ENCODE data around the gene KNL1. TPM values are rescaled to one million over a fixed set of nuclear protein-coding genes. Genes with fewer than 3 reads are reported as not detected.

KNL1 gene
- total and polyA plus RNA-seq, 2 donors (not counting 1 experiment from before 2014, with no cell fraction given): 3.9 to 5.0 TPM

DNA sequence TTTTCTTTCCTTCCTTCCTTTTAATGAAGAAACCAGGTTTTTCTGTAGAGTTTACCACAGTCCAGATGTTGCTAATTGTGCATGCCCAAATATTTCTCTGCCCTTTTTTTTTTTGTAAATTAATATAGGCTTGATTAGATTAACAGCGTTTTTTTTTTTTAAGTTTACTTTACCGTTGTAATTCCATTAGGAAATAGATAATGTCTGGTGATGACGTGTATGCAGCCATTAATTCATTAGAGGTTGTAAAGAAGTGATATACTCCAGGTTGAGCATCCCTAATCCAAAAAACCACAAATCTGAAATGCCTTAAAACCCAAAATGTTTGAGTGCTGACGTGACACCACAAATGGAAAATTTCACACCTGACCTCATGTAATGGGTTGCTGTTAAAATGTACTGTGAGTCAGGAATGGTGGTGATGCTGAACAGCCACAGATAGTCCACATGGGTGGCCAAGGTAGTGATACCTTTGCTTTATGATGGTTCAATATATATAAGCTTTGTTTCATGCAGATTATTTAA is 43.2 kb downstream of the KNL1 start:
- H3K79me2 ChIP-seq (ENCODE audit: control insufficient read depth, insufficient read depth, low read length): no peaks in the 10 kb centered on the region
- no peak overlapping the region for H2AFZ ChIP-seq (ENCODE audit: low read length)
- no peaks in the 10 kb centered on the region for H3K9me3 ChIP-seq (ENCODE audit: control insufficient read depth, insufficient read depth, low read depth, low read length)
- no peaks in the 10 kb centered on the region for H3K27me3 ChIP-seq (ENCODE audit: control insufficient read depth, insufficient read depth, low read length)
- no peak overlapping the region for H3K9ac ChIP-seq (ENCODE audit: insufficient read depth, low read length)
- no peaks in the 10 kb centered on the region for H3K4me1 ChIP-seq (ENCODE audit: control insufficient read depth, extremely low read depth, insufficient read depth, low read length)
- H3K36me3 ChIP-seq (ENCODE audit: control insufficient read depth, insufficient read depth, low read length): peaks cover 2% of the 10 kb centered on the region
- no peaks in the 10 kb centered on the region for H4K20me1 ChIP-seq (ENCODE audit: control insufficient read depth, extremely low read depth, insufficient read depth, low read length)
- no peak overlapping the region for H3K4me3 ChIP-seq (replicated peaks in 1 of 4; ENCODE audit: control extremely low read depth in 1 of 4, insufficient read depth in 1 of 4, low read depth in 3 of 4, low read length in 4 of 4)
- H3K27ac ChIP-seq (ENCODE audit: insufficient read depth, low read length): no peak overlapping the region
- H3K4me2 ChIP-seq (ENCODE audit: extremely low read depth, insufficient read depth, low read length): no peak overlapping the region
- TF ChIP-seq CTCF (conservative IDR thresholded peaks at IDR 0.05 in 1 of 2, IDR thresholded peaks at IDR 0.05 in 1 of 2; ENCODE audit: low read depth in 1 of 2, low read length in 2 of 2): no peak
- no peak for TF ChIP-seq EZH2 (IDR thresholded peaks at IDR 0.05; ENCODE audit: low read length, missing control alignments)
- peak in 1 of 2 donors; percentile 26 for DNase-seq (ENCODE audit: low read depth in 2 of 2)

DNA sequence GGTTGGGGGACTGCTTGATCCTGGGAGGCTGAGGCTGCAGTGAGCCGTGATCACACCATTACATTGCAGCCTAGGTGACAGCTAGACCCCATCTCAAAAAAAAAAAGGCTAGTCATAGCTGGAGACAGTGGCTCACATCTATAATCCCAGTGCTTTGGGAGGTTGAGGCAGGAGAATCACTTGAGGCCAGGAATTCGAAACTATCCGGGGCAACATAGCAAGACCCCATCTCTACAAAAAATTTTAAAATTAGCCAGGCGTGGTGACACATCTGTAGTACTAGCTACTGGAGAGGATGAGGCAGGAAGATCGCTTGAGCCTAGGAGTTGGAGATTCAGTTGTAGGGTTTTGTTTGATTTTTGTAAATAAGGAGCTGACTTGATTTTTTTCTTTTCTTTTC is 45.6 kb downstream of the KNL1 start:
- no peaks in the 10 kb centered on the region for H3K4me1 ChIP-seq (ENCODE audit: control insufficient read depth, extremely low read depth, insufficient read depth, low read length)
- no peak overlapping the region for H3K4me2 ChIP-seq (ENCODE audit: extremely low read depth, insufficient read depth, low read length)
- no peaks in the 10 kb centered on the region for H3K79me2 ChIP-seq (ENCODE audit: control insufficient read depth, insufficient read depth, low read length)
- no peaks in the 10 kb centered on the region for H4K20me1 ChIP-seq (ENCODE audit: control insufficient read depth, extremely low read depth, insufficient read depth, low read length)
- H3K27ac ChIP-seq (ENCODE audit: insufficient read depth, low read length): no peak overlapping the region
- no peak for DNase-seq (ENCODE audit: low read depth in 2 of 2)
- H3K27me3 ChIP-seq (ENCODE audit: control insufficient read depth, insufficient read depth, low read length): no peaks in the 10 kb centered on the region
- H3K4me3 ChIP-seq (replicated peaks in 1 of 4; ENCODE audit: control extremely low read depth in 1 of 4, insufficient read depth in 1 of 4, low read depth in 3 of 4, low read length in 4 of 4): no peak overlapping the region
- H3K9ac ChIP-seq (ENCODE audit: insufficient read depth, low read length): no peak overlapping the region
- H3K9me3 ChIP-seq (ENCODE audit: control insufficient read depth, insufficient read depth, low read depth, low read length): no peaks in the 10 kb centered on the region
- TF ChIP-seq CTCF (conservative IDR thresholded peaks at IDR 0.05 in 1 of 2, IDR thresholded peaks at IDR 0.05 in 1 of 2; ENCODE audit: low read depth in 1 of 2, low read length in 2 of 2): no peak
- no peak for TF ChIP-seq EZH2 (IDR thresholded peaks at IDR 0.05; ENCODE audit: low read length, missing control alignments)
- no peak overlapping the region for H2AFZ ChIP-seq (ENCODE audit: low read length)
- H3K36me3 ChIP-seq (ENCODE audit: control insufficient read depth, insufficient read depth, low read length): peaks cover 2% of the 10 kb centered on the region

DNA sequence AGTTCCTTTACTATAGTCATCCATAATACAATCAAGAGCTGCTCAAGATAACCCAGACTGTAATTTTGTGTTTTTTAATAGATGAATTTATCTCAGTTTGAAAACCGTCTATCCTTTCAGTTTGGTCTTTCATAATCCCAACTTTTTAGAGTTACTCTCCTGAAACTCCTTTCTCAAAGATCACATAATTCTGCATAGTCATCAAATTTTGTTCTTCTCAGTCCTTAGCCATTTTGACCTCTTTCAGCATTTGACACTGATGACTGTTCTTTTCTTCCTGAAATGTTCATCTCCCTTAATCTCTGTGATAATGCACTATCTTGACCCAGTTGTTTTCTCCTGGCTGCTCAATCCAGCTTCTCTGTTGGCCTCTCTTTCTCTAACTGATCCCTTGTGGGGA is 53.5 kb downstream of the KNL1 start:
- H3K9ac ChIP-seq (ENCODE audit: insufficient read depth, low read length): no peak overlapping the region
- H3K4me3 ChIP-seq (replicated peaks in 1 of 4; ENCODE audit: control extremely low read depth in 1 of 4, insufficient read depth in 1 of 4, low read depth in 3 of 4, low read length in 4 of 4): no peak overlapping the region
- DNase-seq (ENCODE audit: low read depth in 2 of 2): no peak
- no peak overlapping the region for H3K27ac ChIP-seq (ENCODE audit: insufficient read depth, low read length)
- no peaks in the 10 kb centered on the region for H3K79me2 ChIP-seq (ENCODE audit: control insufficient read depth, insufficient read depth, low read length)
- H2AFZ ChIP-seq (ENCODE audit: low read length): no peak overlapping the region
- H3K27me3 ChIP-seq (ENCODE audit: control insufficient read depth, insufficient read depth, low read length): no peaks in the 10 kb centered on the region
- no peaks in the 10 kb centered on the region for H4K20me1 ChIP-seq (ENCODE audit: control insufficient read depth, extremely low read depth, insufficient read depth, low read length)
- peaks cover 1% of the 10 kb centered on the region for H3K36me3 ChIP-seq (ENCODE audit: control insufficient read depth, insufficient read depth, low read length)
- H3K4me1 ChIP-seq (ENCODE audit: control insufficient read depth, extremely low read depth, insufficient read depth, low read length): no peaks in the 10 kb centered on the region
- TF ChIP-seq EZH2 (IDR thresholded peaks at IDR 0.05; ENCODE audit: low read length, missing control alignments) (no peak), CTCF (conservative IDR thresholded peaks at IDR 0.05 in 1 of 2, IDR thresholded peaks at IDR 0.05 in 1 of 2; ENCODE audit: low read depth in 1 of 2, low read length in 2 of 2) (no peak)
- H3K4me2 ChIP-seq (ENCODE audit: extremely low read depth, insufficient read depth, low read length): no peak overlapping the region
- H3K9me3 ChIP-seq (ENCODE audit: control insufficient read depth, insufficient read depth, low read depth, low read length): no peaks in the 10 kb centered on the region
